Smooth muscle cell (in vitro differentiated cells): ENCODE results near the gene DCAF4. TPM values are rescaled to one million over a fixed set of nuclear protein-coding genes. Genes with fewer than 3 reads are reported as not detected.

Experiments used
- DNase-seq: peaks from one replicate; lab custom pipeline; 2025; ENCODE audit not compliant: unreplicated experiment; lab: John Stamatoyannopoulos, UW
- H2AFZ ChIP-seq: fragments of 200-600 bp; sonication (generic); 2 replicates; pipeline ENCODE4 v1.6.0; 2016; ENCODE audit warnings: antibody characterized with exemption, low read depth, mild to moderate bottlenecking
- H3F3A ChIP-seq: fragments of 200-600 bp; sonication (generic); 2 replicates; pipeline ENCODE4 v1.6.0; 2017; ENCODE audit warnings: antibody characterized with exemption, low read depth
- H3K27ac ChIP-seq: fragments of 200-600 bp; sonication (generic); 2 replicates; pipeline ENCODE4 v1.5.1; 2016; ENCODE audit warnings: low read depth, mild to moderate bottlenecking
- H3K27me3 ChIP-seq: fragments of 200-600 bp; sonication (generic); 2 replicates; pipeline ENCODE4 v1.6.1; 2016; ENCODE audit warnings: low read depth, mild to moderate bottlenecking
- H3K36me3 ChIP-seq: fragments of 200-600 bp; sonication (generic); 2 replicates; pipeline ENCODE4 v1.5.1; 2016; ENCODE audit warnings: low read depth
- H3K4me1 ChIP-seq: fragments of 200-600 bp; sonication (generic); 2 replicates; pipeline ENCODE4 v1.5.1; 2016; ENCODE audit warnings: low read depth
- H3K4me2 ChIP-seq: fragments of 200-600 bp; sonication (generic); 2 replicates; pipeline ENCODE4 v1.6.0; 2016; ENCODE audit warnings: mild to moderate bottlenecking
- H3K4me3 ChIP-seq: fragments of 200-600 bp; sonication (generic); 2 replicates; pipeline ENCODE4 v1.5.1; 2016; ENCODE audit warnings: mild to moderate bottlenecking
- H3K79me2 ChIP-seq: fragments of 200-600 bp; sonication (generic); 2 replicates; pipeline ENCODE4 v1.6.0; 2016; ENCODE audit warnings: low read depth, mild to moderate bottlenecking
- H3K9ac ChIP-seq: fragments of 200-600 bp; sonication (generic); 2 replicates; pipeline ENCODE4 v1.6.0; 2016; ENCODE audit warnings: low read depth
- H3K9me3 ChIP-seq: fragments of 200-600 bp; sonication (generic); replicated peaks from 2 replicates; pipeline ENCODE4 v1.5.1; 2016; ENCODE audit warnings: low read depth
- H4K20me1 ChIP-seq: fragments of 200-600 bp; sonication (generic); 2 replicates; pipeline ENCODE4 v1.6.0; 2016; ENCODE audit warnings: low read depth
- WGBS: methylation state at CpG from one replicate; pipeline ENCODE4 v1.1.7; 2016; ENCODE audit warnings: low lambda C conversion rate; 5-methylcytosine and 5-hydroxymethylcytosine counted together
- polyA plus RNA-seq: library from polyadenylated mRNA; unstranded; fragments of >200 nt; fragmentation: Nextera tagmentation; extraction: Ambion mirVana; gene quantifications from 2 replicates; pipeline ENCODE4 v1.2.1, GENCODE V29; 2016
- total RNA-seq: library from RNA; depleted of rRNA; stranded (reverse); fragments of >200 nt; gene quantifications from 2 replicates; pipeline ENCODE4 v1.2.3, GENCODE V29; 2014
- TF ChIP-seq, protein P1 (sequence below): fragments of 200-600 bp; sonication (generic); IDR thresholded peaks from 2 replicates; pipeline ENCODE4 v1.5.1; 2017; ENCODE audit warnings: borderline replicate concordance, mild to moderate bottlenecking, antibody characterized with exemption; ENCODE audit not compliant: insufficient read depth, poor library complexity, severe bottlenecking

The DCAF4 gene
- total and polyA plus RNA-seq, 2 experiments from 2014 or later: 8.2 to 9.2 TPM

DNA sequence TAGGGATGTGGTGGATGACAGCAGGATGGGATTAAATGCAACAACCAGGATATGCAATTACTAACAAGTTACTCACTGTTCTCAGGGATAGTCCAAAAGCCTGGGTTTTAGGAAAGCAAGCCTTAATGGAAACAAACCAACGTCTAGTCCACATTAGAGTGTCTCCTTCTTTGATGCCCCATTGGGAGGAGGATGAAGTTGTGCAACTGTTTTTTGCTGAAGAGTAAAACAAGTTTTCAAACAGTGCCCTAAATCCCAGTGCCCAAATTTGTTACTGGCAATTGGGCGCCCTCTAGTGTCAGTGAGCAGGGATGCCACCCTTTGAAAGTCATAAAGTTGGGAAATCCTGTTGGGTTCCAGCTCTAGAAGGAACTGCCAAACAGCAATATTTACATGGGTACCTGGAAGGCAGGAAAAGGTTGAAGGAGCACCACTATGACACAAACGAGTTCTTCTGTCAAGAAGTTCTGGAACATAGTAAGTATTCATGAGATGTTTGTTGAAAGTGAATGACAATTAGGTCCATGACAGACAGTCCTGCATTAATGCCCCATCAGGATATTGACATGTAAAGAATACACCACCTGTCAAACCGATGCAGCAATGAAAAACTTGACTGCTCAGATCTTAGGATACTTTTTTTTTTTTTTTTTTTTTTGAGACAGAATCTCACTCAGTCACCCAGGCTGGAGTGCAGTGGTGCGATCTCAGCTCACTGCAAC lies 21.3 kb upstream of the DCAF4 start:
- no peaks in the 10 kb centered on the region for H3K36me3 ChIP-seq
- H3K27me3 ChIP-seq: no peaks in the 10 kb centered on the region
- H3K4me2 ChIP-seq: no peak overlapping the region
- no peak overlapping the region for H3K4me3 ChIP-seq
- peaks cover 20% of the 10 kb centered on the region for H3F3A ChIP-seq
- H3K4me1 ChIP-seq: peaks cover 10% of the 10 kb centered on the region
- H3K9me3 ChIP-seq: no peaks in the 10 kb centered on the region
- no peak overlapping the region for H3K9ac ChIP-seq
- TF ChIP-seq, protein P1, sequence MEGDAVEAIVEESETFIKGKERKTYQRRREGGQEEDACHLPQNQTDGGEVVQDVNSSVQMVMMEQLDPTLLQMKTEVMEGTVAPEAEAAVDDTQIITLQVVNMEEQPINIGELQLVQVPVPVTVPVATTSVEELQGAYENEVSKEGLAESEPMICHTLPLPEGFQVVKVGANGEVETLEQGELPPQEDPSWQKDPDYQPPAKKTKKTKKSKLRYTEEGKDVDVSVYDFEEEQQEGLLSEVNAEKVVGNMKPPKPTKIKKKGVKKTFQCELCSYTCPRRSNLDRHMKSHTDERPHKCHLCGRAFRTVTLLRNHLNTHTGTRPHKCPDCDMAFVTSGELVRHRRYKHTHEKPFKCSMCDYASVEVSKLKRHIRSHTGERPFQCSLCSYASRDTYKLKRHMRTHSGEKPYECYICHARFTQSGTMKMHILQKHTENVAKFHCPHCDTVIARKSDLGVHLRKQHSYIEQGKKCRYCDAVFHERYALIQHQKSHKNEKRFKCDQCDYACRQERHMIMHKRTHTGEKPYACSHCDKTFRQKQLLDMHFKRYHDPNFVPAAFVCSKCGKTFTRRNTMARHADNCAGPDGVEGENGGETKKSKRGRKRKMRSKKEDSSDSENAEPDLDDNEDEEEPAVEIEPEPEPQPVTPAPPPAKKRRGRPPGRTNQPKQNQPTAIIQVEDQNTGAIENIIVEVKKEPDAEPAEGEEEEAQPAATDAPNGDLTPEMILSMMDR: peak; percentile 96
- no peaks in the 10 kb centered on the region for H4K20me1 ChIP-seq
- H3K79me2 ChIP-seq: no peaks in the 10 kb centered on the region
- no peak overlapping the region for H2AFZ ChIP-seq
- DNase-seq: no peak
- peak overlapping the region; percentile 75 for H3K27ac ChIP-seq
- 37% methylated on average over 5 of the region's 5 CpGs for WGBS

DNA sequence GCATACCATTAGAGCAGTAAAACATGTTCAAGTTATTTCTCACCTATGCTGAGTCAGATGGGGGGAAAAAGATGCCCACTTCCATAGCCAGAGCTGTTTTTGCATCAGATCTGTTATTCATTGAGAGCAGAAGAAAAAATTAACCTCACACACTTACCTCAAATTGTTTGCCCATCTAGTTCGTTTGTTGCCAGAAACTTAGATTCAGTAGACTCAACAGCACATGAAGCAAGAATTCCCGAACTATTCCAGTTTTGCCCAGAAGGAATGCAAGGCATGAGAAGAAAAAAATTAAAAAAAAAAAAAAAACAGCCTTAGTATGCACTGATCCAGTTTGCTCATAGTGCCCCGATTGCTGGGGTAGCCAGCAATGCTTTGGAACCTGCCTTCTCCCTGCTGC lies 19.9 kb upstream of the DCAF4 start:
- no peaks in the 10 kb centered on the region for H4K20me1 ChIP-seq
- no peaks in the 10 kb centered on the region for H3K36me3 ChIP-seq
- peak overlapping the region; percentile 8 for H3K4me2 ChIP-seq
- peaks cover 20% of the 10 kb centered on the region for H3F3A ChIP-seq
- no peaks in the 10 kb centered on the region for H3K9me3 ChIP-seq
- peak overlapping the region; percentile 4 for H3K27ac ChIP-seq
- TF ChIP-seq, protein P1: no peak
- DNase-seq: no peak
- H2AFZ ChIP-seq: no peak overlapping the region
- H3K4me1 ChIP-seq: peaks cover 10% of the 10 kb centered on the region
- 34% methylated on average over 3 of the region's 3 CpGs for WGBS
- H3K27me3 ChIP-seq: no peaks in the 10 kb centered on the region
- no peak overlapping the region for H3K9ac ChIP-seq
- H3K79me2 ChIP-seq: no peaks in the 10 kb centered on the region
- no peak overlapping the region for H3K4me3 ChIP-seq

DNA sequence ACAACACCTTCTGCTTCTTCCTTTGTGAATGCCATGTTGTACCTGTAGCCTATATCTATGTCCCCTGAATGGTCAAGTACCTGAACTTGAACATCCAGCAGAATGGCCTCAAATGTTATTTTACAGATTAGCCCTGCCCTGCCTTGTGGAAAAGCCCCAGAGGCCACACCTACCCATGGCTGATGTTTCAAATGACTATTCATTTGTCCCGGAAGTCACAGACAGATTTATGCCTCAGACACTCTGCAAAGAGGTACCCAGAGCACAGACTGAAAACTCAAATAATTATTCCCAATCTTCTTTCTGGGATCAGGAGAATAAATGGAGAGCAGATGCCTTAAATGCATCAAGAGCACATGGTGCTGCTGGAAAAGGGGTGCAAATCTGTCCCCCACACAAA lies 19.4 kb upstream of the DCAF4 start:
- Histone ChIP-seq H3K36me3 (no peaks in the 10 kb centered on the region), H3K4me2 (peak overlapping the region; percentile 63), H3F3A (peaks cover 20% of the 10 kb centered on the region), H3K27me3 (no peaks in the 10 kb centered on the region), H3K4me3 (no peak overlapping the region), H3K27ac (no peak overlapping the region), H3K9ac (no peak overlapping the region), H3K4me1 (peaks cover 10% of the 10 kb centered on the region), H3K9me3 (no peaks in the 10 kb centered on the region), H3K79me2 (no peaks in the 10 kb centered on the region), H4K20me1 (no peaks in the 10 kb centered on the region), H2AFZ (no peak overlapping the region)
- TF ChIP-seq, protein P1: no peak
- DNase-seq: no peak
- WGBS: 54% methylated on average over 1 of the region's 1 CpG

DNA sequence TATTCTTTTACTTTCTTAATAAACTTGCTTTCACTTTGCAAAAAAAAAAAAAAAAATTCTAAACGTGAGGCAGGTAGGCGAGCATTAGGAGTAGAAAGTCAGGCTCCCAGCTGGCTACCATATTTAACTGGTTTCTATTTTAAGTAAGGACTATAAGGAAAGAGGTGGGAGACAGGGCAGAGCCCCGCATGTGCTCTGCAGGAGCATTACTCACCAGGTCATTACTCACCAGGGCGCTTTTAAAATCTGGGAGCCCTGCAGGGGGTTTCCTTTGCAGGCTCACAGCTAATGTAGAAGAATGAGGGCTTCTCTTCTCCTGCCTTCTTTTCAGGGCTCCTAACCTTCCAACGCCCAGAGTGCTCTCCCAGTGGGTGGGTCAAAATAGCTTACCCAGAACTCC lies 18.4 kb upstream of the DCAF4 start:
- H3F3A ChIP-seq: peaks cover 20% of the 10 kb centered on the region
- no peaks in the 10 kb centered on the region for H3K36me3 ChIP-seq
- no peak overlapping the region for H3K4me3 ChIP-seq
- no peak for DNase-seq
- H3K27me3 ChIP-seq: no peaks in the 10 kb centered on the region
- peaks cover 10% of the 10 kb centered on the region for H3K4me1 ChIP-seq
- 10% methylated on average over 5 of the region's 5 CpGs for WGBS
- no peaks in the 10 kb centered on the region for H3K79me2 ChIP-seq
- no peaks in the 10 kb centered on the region for H4K20me1 ChIP-seq
- TF ChIP-seq, protein P1: no peak
- H3K9me3 ChIP-seq: no peaks in the 10 kb centered on the region
- H3K4me2 ChIP-seq: peak overlapping the region; percentile 63
- H2AFZ ChIP-seq: no peak overlapping the region
- peak overlapping the region; percentile 42 for H3K27ac ChIP-seq
- H3K9ac ChIP-seq: no peak overlapping the region
